ENCODE results near the gene KLC3.

The KLC3 gene

GRCh38 chr19:45348367-45349125, 8.0 kb downstream of the KLC3 start:
- no peak for DNase-seq (ENCODE audit: low read depth in 2 of 2)

- no peak for DNase-seq (ENCODE audit: low read depth in 2 of 2)
Measured at GRCh38 chr19:45349126-45349415, 8.5 kb downstream of the KLC3 start.

GRCh38 chr19:45349430-45349941, 8.9 kb downstream of the KLC3 start:
- no peak for DNase-seq (ENCODE audit: low read depth in 2 of 2)

- DNase-seq (ENCODE audit: low read depth in 2 of 2), result no peak
Measured at GRCh38 chr19:45350477-45351058, 10.0 kb downstream of the KLC3 start.

GRCh38 chr19:45351401-45351952, 10.9 kb downstream of the KLC3 start:
- DNase-seq (ENCODE audit: low read depth in 2 of 2), result no peak

- DNase-seq (ENCODE audit: low read depth in 2 of 2), result no peak
Measured at GRCh38 chr19:45352062-45352461, 11.5 kb downstream of the KLC3 start.

GRCh38 chr19:45352471-45352870, 11.9 kb downstream of the KLC3 start:
- DNase-seq (ENCODE audit: low read depth in 2 of 2), result no peak

- no peak for DNase-seq (ENCODE audit: low read depth in 2 of 2)
Measured at GRCh38 chr19:45352914-45353796, 12.6 kb downstream of the KLC3 start.

GRCh38 chr19:45354241-45354842, 13.8 kb downstream of the KLC3 start:
- no peak for DNase-seq (ENCODE audit: low read depth in 2 of 2)

GRCh38 chr19:45355402-45355801, 14.9 kb downstream of the KLC3 start:
- no peak for DNase-seq (ENCODE audit: low read depth in 2 of 2)

GRCh38 chr19:45355910-45356309, 15.4 kb downstream of the KLC3 start:
- DNase-seq (ENCODE audit: low read depth in 2 of 2), result no peak

GRCh38 chr19:45356760-45357444, 16.4 kb downstream of the KLC3 start:
- no peak for DNase-seq (ENCODE audit: low read depth in 2 of 2)

GRCh38 chr19:45357445-45357783, 16.9 kb downstream of the KLC3 start:
- no peak for DNase-seq (ENCODE audit: low read depth in 2 of 2)

- DNase-seq (ENCODE audit: low read depth in 2 of 2), result no peak
Measured at GRCh38 chr19:45358213-45358792, 17.8 kb downstream of the KLC3 start.

GRCh38 chr19:45361608-45362007, 21.1 kb downstream of the KLC3 start:
- no peak for DNase-seq (ENCODE audit: low read depth in 2 of 2)

- no peak for DNase-seq (ENCODE audit: low read depth in 2 of 2)
Measured at GRCh38 chr19:45362291-45362690, 21.7 kb downstream of the KLC3 start.

GRCh38 chr19:45363861-45364459, 23.4 kb downstream of the KLC3 start:
- no peak for DNase-seq (ENCODE audit: low read depth in 2 of 2)

GRCh38 chr19:45364696-45365095, 24.1 kb downstream of the KLC3 start:
- no peak for DNase-seq (ENCODE audit: low read depth in 2 of 2)

- DNase-seq (ENCODE audit: low read depth in 2 of 2), result no peak
Measured at GRCh38 chr19:45368127-45368526, 27.6 kb downstream of the KLC3 start.

GRCh38 chr19:45368737-45369340, 28.3 kb downstream of the KLC3 start:
- no peak for DNase-seq (ENCODE audit: low read depth in 2 of 2)

Data from stimulated activated CD8-positive, alpha-beta memory T cell treated with anti-CD3 and anti-CD28 coated beads, Interleukin-2, amount 100 ng/mL, for 48 hours (primary cell).